Fibroblast of skin of right quadriceps (primary cell): Measurements from ENCODE around the gene LMF1.
"Not testable (repeated sequence)": the region's sequence is repeated elsewhere in the genome, so short reads cannot be mapped to it uniquely, and the experiment has no call there.

ENCODE experiments used
- DNase-seq: peaks from one replicate; pipeline ENCODE4 v3.0.0-alpha.2; 2013

The LMF1 gene

DNA sequence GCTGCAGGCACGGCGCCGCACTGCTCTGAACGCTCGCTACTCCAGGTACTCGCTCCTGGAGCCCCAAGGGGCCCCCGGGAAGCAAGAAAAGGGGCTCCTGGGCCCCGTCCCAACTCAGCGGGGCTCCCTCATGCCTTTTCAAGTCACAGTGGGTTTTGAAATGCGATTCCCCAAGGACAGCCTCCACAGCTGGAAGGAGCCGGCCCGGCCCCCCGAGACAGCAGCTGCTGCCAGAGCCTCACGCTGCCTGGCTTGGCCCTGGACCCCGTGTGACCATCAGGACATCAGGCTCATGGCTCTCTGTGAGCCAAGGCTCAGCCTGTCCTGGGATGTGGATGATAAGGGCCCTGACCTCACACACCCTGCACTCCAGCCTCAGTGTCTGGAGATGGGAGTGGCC is 80.6 kb downstream of the LMF1 start:
- no peak for DNase-seq

DNA sequence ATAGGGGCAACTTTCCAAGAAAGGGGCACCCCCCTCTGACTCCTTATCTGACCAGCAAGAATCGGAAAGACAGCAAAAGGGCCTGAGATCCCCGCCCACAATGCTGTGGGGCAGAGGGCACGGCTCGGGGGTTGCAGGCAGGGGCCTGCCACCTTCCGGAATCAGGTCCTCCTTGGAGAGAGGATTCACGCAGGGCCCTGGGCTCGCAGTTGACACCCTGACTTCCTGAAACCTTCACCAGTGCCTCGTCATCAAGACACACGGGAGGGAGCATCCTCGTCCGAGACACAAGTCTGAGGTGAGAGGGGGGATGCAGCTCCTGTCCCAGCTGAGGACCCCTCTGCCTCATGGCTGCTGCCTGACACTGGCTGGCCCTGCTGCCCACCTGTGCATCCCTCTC is 81.2 kb downstream of the LMF1 start:
- DNase-seq = no peak

DNA sequence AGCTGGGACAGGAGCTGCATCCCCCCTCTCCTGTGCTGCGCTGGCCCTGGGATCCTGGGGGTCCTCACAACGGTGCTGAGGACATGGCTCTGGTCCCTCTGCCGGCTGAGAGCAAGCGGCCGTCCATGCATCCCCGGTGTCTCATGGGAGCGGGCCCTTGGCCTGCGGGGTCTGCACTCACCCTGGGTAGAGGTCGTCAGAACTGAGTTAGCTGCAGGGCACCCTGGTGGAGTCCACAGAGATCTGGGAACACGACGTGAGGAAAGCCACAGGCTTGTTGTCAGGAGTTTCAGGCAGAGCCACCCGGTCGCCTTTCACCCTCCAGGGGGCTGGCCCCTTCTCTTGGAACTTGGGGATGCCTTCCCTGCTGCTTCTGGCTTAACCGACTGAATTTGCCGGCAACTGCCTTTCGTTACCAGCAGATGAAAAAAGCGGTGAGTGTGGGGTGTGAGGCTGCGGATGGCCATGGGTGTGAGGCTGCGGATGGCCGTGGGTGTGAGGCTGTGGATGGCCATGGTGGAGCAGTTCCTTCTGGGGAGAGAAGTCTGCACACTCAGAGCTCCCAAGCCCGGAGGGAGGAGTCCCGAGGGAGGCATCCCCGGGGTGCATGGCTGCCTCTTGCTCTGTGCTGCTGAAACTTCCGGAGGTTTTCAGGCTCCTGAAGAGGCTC is 81.7 kb downstream of the LMF1 start:
- no peak for DNase-seq

DNA sequence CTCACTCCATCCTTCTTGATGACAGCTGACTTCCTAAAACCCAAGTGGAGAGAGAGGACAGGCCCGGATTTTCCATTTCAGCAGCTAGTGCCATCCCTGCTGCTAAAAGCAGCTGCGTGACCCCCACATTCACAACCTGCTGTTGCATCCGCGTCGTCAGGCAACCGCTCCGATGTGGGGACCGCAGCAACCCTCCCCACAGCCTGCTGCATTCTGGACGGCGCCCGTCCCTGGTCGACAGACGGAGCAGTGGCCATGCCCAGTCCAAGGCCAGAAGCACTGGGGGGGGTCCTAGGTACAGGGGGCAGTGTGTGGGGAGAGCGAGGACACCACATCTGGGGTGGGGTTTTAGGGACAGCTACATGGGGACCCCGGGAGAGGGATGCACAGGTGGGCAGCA is 82.3 kb downstream of the LMF1 start:
- DNase-seq = not testable (repeated sequence)

DNA sequence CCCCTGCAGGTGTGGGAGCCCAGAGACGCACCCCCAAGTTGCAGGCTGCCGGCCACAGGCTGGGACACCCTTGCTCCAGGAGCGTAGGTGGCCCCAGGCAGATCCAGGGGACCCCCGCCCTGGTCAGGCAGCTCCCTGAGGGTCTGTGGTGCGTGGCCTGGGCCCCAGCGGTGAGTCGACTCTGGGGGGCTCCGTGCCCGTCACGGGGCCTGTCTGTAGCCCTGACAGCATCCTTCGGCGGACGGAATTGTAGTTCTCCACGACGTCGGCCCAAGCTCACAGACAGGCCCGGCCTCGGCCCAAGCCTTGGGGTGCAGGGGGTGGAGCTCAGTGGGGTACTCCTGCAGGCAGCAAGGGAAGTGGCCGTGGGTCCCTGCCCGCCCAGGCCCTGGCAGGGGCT is 82.9 kb downstream of the LMF1 start:
- no peak for DNase-seq

DNA sequence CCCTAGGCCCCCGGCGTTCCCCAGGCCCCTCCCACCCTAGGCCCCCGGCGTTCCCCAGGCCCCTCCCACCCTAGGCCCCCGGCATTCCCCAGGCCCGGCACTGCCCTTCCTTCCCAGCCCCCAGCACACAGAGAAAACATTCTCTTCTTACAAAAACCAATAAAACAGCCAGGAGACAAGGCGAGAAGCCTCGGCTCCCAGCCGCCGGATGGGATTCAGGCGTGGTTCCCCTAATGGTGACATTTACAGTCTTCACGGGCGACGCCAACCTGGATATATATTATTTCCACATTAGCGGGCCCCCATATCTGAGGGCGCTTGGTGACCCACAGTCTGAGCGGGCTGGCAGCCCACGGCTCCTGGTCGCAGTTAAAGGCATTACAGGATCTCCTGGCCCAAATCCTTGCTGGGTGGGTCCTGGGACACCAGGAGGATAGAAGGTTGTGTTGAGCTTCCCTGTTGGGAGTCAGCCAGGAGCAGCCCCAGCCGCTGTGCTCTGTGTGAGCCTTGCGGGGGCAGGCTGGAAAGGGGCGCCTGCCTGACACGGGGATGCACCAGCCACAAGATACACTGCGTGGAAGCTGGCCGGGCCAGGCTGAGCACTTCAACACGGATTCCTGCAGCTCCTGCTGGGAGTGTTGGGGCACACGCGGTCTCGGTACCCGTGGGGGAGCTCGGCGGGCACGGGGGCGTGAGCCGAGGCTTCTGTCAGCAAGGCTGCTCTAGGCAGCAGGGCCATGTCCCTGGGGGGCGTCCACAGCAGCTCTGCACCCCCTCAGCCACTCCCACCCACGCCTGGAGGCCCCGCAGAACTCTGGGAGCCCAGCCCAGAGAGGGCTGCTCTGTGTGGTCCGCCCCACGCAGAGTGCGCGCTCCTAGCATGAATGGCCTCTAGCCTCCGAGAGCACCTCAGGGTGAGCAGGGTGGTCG is 83.7 kb downstream of the LMF1 start:
- DNase-seq = peak; percentile 9

DNA sequence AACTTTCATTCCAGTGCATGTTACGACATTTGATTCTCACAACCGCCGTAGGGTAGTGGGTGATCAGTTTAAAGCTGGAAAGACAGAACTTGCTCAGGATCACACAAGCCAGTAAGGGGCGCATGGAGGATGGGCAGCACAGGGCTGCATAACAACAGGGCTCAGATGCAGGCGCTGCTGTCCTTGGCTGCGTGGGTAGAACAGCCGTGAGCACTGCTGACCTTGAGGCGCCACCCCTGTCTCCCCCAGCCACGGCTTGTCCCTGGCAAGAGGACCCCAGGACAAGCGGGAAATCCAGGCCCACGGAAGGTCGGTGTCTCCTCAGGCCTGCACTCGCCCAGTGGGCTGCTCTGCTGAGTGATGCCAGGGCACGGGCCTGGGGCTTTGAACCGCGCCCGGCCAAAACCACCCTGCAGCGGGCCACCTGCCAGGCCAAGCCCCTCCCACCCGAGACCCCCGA is 84.7 kb downstream of the LMF1 start:
- DNase-seq = no peak

DNA sequence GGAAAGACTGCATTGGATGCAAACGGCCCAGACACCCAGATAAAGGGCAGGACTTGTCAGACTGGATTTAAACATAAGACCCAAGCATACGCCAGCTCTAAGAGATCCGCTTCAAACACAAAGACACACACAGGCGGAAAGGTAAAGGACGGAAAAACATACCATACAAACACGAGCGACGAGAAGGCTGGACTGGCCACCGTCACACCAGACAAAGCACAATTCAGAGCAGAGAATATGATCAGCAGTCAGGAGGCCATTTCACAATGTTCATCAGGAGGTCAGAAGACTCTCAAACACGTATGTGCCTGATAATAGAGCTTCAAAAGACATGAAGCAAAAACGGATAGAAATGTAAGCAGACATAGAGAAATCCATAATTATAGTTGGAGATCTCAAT is 85.4 kb downstream of the LMF1 start:
- DNase-seq = no peak

DNA sequence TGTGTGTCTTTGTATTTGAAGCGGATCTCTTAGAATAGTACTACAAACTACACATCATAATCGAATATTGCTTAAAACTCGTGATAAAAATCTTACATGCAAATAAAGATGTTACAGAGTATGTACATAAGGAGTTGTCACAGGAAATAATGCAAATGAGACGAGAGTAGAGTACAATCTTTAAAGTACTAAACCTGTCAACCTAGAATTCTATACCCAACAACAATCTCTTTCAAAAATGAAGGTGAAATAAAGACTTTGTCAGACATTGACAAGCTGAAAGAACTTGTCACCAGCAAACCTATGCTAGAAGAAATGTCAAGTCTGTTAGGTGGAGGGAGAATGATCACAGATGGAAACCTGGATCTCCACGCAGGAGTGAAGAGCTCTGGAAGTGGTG is 86.6 kb downstream of the LMF1 start:
- DNase-seq = no peak

DNA sequence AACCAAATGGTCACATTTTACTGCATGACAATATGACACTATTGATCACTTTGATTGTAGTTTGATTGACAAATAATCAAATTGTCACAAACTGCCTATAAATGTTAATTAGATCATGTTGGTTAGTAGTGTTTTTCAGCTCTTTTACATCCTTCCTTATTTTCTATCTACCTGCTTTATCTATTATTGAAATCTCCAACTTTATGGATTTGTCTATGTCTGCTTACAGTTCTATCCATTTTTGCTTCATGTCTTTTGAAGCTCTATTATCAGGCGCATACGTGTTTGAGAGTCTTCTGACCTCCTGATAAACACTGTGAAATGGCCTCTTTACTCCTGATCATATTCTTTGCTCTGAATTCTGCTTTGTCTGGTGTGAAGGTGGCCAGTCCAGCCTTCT is 87.0 kb downstream of the LMF1 start:
- DNase-seq = no peak

DNA sequence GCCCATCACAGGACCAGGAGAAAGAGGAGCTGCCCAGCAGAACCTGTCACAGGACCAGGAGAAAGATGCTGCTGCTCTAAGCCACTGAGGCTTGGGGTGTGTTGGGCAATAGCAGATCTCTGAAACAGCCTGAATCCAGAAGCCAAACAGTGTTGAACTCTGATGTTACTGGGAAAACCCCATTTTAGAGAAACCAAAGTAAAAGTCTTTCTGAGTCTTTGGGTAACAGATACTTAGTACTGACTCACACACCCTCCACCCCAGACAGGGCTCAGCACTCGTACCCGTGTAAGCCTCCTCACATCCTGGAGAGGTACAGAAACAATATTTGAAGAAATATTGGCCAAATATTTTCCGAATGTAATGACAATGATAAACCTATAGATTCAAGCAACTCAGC is 87.4 kb downstream of the LMF1 start:
- no peak for DNase-seq

DNA sequence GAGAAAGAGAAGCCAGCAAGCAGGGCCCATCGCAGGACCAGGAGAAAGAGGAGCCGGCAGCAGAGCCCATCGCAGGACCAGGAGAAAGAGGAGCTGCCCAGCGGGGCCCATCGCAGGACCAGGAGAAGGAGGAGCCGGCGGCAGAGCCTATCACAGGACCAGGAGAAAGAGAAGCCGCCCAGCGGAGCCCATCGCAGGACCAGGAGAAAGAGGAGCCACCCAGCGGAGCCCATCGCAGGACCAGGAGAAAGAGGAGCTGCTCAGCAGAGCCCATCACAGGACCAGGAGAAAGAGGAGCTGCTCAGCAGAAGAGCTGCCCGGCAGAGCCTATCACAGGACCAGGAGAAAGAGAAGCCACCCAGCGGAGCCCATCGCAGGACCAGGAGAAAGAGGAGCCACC is 88.1 kb downstream of the LMF1 start:
- not testable (repeated sequence) for DNase-seq

DNA sequence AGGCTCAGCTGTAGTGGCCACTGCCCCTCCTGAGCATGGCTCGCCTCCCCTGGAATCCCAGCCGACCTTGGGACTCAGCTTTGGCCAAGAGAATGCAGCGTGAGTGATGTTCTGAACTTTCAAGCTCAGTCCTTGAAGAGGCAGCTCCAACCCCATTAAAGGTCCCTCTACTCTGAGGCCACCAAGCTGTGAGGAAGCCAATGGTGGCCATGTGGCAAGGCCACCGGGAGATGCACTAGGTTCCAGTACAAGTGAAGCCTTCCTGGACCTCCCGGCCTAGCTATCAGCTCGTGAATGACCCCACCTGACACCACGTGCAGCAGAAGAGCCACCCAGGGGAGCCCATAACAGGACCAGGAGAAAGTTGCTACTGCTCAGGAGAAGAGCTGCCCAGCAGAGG is 88.5 kb downstream of the LMF1 start:
- DNase-seq = no peak

DNA sequence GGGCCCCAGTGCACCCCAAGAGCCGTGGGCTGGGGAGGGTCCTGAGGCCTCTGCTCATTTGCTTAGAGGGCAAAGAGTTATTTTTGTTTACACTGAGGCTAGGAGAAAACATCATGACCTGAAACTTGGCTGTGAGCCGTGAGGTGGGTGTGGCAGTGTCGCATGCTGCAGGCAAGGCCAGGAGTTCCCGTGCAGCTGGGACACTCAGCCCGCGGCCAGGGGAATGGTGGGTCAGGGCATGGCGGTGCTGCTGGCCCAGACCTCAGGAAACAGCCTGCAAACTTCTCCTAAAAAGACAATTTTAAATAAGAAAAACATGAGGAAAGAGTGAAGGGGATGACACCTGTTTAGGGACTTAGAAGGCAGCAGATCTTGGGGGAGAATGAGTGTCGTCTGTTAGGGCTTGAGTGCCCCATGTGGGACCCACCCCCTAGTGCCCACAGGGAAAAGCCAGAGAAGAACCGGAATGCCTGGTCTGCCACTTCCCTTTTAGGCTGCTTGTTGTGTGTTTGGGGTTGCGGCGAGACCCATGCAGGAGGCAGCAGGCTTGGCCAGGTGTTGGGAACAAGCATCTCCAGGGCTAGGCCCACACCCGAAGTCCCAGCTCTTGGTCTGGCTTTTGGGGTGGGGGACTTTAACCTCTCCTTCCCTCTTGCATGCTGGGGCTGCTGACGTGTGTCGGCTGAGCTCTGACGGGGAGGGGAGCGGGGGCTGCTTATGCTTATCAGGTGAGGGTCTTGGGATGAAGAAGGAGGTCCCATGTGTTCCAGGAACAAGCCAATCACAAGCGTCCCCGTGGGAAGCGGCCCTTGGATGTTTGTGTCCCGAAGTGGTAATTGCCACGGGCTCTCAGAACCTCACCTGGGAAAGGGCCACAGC is 89.3 kb downstream of the LMF1 start:
- DNase-seq = no peak

DNA sequence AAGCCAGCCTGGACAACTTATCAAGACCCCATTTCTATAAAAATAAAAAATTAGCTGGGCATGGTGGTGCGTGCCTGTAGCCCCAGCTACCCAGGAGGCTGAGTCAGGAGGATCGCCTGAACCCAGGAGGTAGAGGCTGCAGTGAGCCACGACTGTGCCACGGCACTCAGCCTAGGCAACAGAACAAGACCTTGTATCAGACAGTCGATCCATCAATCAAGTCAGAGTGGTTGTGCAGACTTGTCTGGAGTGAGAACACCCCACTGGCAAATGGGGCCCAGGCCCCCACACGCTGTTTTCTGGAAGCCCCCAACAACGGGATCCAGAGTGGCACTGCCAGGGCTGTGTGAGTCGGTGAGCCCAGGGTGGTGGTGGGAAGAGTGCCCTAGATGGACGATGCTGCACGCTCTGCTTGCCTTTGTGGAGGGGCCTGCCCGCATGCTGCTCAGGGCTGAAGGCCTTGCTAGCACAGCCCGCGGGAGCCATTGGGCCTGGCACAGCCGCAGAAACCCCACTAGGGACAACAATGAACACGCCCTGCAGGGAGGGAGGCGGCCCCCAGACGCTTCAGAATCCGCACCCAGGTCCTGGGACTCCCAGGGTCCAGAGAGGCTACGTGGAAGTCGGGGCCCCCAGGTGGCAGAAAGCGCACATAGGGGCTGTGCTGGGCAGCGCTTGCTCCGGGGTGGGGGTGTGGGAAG is 90.2 kb downstream of the LMF1 start:
- no peak for DNase-seq

DNA sequence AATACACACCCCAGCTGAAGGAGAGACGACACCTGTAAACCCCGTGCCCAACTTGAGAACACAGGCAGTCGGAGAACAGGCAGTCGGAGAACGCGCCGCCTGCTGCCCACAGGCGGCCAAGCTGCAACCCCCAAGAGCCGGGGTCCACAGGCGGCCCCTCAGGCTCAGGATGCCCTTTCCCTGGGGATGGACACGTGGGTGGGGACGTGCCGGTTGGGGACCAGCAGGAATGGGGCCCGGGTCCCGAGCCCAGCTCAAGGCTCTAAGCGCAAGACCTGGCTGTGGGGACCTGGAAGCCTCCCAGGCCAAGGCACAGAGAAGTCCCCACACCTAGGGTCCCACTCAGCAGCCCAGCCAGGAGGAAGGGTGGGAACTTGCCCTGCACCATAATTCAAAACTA is 90.8 kb downstream of the LMF1 start:
- no peak for DNase-seq

DNA sequence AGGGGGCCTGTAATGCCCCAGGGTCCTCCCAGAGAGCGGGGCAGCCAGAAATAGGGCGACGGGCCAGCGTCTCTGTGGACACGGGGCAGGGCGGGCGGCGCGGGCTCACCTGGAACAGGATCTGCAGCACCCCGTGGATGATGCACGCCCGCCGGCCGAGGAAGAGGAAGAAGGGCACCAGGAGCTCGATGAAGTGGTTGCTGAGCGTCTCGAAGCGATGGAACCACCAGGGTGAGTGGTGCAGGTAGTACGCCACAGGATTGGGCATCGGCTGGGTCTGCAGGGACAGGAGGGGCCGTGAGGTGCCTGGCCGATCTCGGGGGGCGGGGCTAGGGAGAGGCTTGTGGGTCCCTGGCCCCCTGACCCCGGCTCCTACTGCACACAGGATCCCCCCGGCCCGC is 91.3 kb downstream of the LMF1 start:
- no peak for DNase-seq

DNA sequence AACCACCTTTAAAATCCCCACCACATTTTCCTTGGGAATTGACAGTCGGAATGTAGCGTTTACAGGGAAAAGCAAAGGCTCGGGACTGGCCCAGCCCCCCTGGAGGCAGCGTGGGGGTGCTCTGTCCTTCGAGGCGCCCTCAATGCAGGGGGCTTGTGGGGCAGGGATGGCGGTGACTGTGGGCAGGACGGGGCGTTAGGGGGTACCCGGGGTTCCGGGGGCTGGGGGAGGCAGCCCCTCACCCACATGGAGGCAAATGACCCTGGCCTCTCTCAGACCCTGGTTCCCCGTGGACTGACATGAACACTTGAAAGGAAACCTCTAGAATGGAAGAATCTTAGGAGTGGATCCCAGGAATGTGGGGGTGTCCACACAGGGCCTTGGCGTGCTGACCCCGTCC is 91.9 kb downstream of the LMF1 start:
- DNase-seq = no peak

DNA sequence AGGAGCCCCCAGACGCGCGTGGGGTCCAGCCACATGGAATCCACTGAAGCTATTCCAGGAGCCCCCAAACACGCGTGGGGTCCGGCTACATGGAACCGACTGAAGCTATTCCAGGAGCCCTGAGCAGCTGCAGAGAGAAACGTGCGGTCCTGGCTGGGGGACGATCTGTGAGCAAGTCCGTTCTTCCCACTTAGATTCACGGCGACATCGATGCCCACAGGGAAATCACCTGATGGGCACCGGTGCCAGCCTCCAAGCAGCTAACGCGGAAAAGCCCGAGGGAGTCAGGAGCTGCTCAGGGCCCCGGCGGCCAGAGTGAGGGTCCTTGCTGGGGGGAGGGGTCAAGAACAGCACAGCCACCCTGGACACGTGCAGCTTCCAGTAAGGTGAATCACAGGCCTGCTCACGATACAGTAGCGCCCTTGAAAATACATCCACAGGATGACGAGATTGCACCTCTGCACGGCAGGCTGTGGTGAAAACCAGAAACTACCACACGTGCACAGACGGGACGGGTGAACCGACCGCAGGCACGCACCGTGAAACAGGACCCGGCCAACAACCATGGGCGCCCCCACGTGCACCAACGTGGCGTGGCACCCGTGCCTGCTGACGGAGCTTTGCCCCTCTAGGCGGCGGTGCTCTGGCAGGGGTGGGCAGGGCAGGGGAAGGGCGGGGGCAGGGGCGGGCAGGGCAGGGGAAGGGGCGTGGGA is 92.6 kb downstream of the LMF1 start:
- peak; percentile 44 for DNase-seq

DNA sequence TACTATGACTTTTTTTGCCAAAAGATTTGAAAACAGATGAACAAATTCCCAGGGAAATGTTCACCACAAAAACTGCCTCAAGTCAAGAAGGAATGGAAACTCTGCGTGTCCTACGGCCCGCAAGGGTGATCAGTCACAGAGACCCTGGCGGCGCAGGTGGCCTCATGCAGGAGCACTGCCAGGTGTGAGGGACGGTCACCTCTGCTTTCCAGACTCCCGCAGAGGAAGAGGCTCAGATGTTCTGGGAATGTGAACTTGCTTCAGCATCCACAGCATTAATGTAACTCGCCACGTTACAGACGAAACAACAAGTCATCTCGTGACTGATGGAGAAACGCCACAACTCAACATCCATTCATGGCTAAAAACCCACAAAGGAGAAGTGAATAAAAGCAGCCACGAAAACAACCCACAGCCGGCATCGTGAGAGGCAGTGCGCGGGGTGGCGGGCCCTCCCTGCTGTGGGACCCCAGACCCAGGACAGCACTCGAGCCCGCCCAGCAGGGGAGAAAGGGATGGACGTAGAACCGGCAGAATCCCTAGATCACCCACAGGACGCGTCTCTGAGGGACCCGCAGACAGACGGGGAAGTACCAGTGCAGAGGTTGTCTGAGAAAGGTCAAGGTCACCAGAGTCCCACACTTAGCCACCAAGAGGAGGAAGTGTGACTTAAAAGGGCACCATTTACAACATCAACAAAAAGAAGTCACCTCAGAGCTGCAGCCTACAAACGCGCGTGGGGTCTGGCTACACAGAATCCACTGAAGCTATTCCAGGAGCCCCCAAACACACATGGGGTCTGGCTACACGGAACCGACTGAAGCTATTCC is 93.3 kb downstream of the LMF1 start:
- no peak for DNase-seq
